Measurements from ENCODE around the gene TP53I13.
"Not testable (repeated sequence)": the region's sequence is repeated elsewhere in the genome, so short reads cannot be mapped to it uniquely, and the experiment has no call there.

The TP53I13 gene

GRCh38 chr17:29568331-29569244 is at the start of gene TP53I13:
Gene TP53I13, plus strand, starts transcription at chr17:29568701. Its CDS starts 58 bp downstream, at chr17:29568759.
- DNase-seq (ENCODE audit: low read depth, low spot score): peak; percentile 94

DNA sequence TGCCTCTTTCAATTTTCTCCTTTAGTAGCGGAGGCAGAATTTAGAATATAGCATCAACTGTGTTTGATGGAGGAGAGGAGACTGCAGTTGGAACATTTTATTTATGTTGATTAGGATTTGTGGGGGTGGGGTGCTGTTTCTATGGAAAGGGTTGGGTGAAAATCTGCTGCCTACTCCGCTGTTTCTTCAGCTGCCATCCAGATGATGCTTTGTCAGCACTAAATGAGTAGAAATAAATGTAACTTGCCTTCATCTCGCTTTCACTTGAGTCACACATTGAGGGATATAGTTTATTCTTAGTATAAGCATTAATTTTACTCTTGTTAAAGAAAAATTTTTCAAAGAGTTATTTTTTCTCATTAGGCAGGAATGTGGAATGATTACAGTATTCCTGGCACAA is 43.8 kb upstream of the TP53I13 start:
- peak; percentile 4 for DNase-seq (ENCODE audit: low read depth, low spot score)

GRCh38 chr17:29526322-29526721 is 42.2 kb upstream of the TP53I13 start:
- DNase-seq (ENCODE audit: low read depth, low spot score): no peak

DNA sequence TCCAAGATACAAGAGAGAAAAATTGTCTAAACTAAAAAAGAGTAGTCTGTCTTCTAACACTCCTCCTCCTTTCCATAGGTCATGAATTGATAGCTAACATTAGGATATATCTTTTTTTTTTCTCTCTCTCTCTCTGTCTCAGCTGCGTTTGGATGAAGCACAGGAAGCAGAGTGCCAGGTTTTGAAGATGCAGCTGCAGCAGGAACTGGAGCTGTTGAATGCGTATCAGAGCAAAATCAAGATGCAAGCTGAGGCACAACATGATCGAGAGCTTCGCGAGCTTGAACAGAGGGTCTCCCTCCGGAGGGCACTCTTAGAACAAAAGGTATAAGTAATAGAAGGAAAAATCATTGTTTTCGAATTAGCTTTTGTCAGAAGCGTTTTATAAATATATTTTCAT is 34.5 kb upstream of the TP53I13 start:
- no peak for DNase-seq (ENCODE audit: low read depth, low spot score)

GRCh38 chr17:29544066-29544465 is 24.4 kb upstream of the TP53I13 start:
- no peak for DNase-seq (ENCODE audit: low read depth, low spot score)

- no peak for DNase-seq (ENCODE audit: low read depth, low spot score)
These were observed 22.4 kb upstream of the TP53I13 start for GRCh38 chr17:29546085-29546484.

DNA sequence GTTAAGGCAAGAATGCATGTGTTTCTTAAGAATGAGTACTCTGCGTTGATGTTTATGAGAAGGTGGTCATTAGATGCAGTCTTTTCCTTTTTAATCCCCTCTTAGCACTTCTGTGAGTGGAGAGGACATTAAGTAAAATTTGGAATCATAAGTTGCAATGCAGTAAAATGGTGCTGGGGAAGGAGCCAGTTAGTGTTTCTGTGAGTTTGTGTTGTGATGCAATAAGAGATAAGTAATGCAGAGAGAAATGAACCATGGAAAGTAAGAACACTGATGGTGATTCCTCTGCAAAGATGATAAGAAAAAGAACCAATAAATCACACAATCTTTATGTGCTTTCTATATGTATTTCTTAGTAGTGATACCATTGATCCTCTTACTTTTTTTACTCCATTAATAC is 21.7 kb upstream of the TP53I13 start:
- DNase-seq (ENCODE audit: low read depth, low spot score): no peak

- peak; percentile 58 for DNase-seq (ENCODE audit: low read depth, low spot score)
These were observed 19.2 kb upstream of the TP53I13 start for GRCh38 chr17:29549177-29549923.

GRCh38 chr17:29555840-29556239 is 12.7 kb upstream of the TP53I13 start:
- DNase-seq (ENCODE audit: low read depth, low spot score): no peak

GRCh38 chr17:29557085-29557738 is 11.3 kb upstream of the TP53I13 start:
- DNase-seq (ENCODE audit: low read depth, low spot score): no peak

- no peak for DNase-seq (ENCODE audit: low read depth, low spot score)
These were observed 10.8 kb upstream of the TP53I13 start for GRCh38 chr17:29557739-29558116.

- DNase-seq (ENCODE audit: low read depth, low spot score): not testable (repeated sequence)
These were observed 10.4 kb upstream of the TP53I13 start for GRCh38 chr17:29558139-29558538.

- no peak for DNase-seq (ENCODE audit: low read depth, low spot score)
These were observed 8.9 kb upstream of the TP53I13 start for GRCh38 chr17:29559640-29560039.

DNA sequence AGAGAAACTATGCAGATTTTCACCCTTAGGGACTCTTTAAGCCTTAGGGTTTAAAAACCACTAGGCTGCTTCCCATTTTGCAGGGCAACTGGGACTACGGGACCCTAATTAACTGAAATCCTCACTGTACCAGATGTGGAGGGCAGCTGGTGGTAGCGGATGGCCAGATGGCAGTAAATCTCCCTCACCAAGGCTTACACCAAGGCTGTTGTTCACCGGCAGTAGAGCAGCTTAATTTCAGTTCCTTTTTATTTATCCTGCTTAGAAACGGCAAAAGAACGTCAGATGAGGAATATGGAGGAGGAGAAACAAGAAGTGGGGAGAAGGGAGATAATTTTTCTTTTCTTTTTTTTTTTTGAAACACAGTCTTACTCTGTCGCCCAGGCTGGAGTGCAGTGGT is 8.2 kb upstream of the TP53I13 start:
- DNase-seq (ENCODE audit: low read depth, low spot score): no peak

GRCh38 chr17:29561554-29562517 is 6.7 kb upstream of the TP53I13 start:
- no peak for DNase-seq (ENCODE audit: low read depth, low spot score)

DNA sequence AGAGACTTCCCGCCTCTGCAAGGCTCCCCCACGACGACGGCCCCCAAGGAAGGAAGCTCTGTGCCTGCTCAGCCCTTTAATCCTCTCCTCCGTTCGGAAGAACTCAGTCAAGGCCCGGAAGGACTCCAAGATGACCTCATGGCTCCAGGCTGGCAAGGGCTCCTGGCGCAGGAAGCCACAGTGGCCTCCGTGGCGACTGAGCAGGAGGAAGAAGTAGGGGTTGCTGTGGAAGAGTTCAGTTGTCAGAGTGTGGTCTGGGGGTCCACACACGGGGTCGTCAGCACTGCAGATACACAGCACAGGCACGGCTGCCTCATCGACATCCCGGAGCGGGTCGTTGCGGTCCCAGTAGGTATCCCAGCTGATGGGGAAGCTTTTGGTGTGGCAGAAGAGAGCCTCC is 5.9 kb upstream of the TP53I13 start:
- DNase-seq (ENCODE audit: low read depth, low spot score): no peak

GRCh38 chr17:29563816-29564215 is 4.7 kb upstream of the TP53I13 start:
- no peak for DNase-seq (ENCODE audit: low read depth, low spot score)

DNA sequence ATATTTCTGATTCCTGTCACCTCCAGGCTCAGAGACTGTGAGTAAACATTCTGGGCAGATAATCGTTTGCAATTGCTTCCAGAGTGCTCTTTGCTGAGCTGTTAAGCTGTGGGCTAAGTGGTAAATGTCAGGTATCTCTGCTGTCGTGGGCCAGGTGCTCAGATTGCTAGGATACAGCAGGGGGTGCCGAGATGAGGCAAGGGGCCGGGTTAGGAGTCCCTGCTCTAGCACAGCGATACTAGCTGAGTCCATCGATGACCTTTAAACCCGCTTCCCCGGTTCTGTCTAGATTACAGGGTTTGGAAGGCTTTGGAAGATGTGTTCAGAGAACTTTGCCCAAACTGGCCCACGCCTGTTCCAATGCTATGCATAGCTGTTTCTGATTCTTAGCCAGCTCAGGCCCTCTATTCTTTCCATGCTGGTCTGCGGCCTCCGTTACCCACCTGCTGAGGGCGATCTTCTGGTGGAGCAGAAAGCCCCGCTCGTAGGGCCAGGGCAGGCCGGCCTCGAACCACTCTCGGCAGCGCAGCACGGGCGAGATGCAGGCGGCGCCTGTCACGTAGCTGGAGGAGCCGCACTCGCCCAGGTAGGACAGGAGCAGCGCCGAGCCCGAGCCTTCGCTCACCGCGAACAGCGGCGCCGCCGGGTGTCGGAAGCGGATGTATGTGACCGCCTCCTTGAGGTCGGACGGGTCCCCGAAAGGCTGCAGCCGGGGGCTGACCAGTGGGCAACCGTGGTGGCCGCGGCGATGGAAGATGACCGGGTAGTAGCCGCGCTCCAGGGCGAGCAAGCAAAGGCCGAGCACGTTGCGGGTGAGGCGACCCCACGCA is 2.6 kb upstream of the TP53I13 start:
- peak; percentile 41 for DNase-seq (ENCODE audit: low read depth, low spot score)

DNA sequence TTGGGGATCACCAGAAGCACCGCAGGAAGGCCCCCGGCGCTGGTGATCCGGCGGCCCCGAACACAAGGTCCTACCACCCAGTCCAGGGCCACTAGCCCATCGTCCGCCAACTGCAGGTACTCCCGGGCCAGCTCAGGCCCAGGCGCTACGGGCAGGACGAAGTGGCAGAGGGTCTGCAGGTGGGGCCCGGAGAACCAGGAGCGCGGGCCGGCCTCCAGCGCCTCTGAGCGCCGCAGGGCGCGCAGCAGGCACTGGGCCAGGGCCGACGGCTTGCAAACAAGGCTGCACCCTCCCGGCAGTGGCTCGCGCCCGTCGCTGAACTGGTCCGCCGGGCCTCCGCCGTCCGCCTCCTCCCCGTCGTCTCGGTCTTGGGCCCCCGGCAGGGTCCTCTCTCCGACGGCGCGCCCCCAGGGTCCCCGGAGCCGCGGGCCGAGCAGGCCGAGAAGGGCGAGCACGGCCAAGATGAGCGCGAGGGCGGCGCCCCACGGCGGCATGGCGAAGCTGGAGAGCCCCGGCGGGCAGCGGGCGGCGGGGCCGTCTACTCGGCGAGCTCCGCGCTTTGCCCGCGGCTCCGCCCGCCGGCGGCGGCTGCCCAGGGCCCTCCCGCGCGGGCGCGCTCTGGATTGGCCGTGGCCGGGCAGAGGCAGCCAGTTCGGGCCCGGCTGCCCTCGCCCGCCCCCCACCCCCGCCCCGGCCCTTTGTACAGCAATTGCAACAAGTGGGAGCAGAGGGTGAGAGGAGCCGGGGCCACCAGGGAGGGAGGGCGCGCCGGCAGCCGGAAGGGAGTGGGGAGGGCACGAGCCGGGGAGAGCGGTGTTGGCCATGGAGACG is 1.8 kb upstream of the TP53I13 start, which contains the start of gene ABHD15:
Gene ABHD15 (minus strand): TSS at position 565 of the 831 bp plus-strand sequence. CDS start 71 bp downstream, at position 494.
- DNase-seq (ENCODE audit: low read depth, low spot score): peak; percentile 90

Data from astrocyte of the hippocampus (primary cell).